ENCODE measurements around the gene TAPBP.

Gene TAPBP

GRCh38 chr6:33312361-33313104 is 1.3 kb downstream of the TAPBP start:
- Histone ChIP-seq H3K36me3 (ENCODE audit: insufficient read depth, low read length) (peaks cover 6% of the 10 kb centered on the region), H3K79me2 (ENCODE audit: control insufficient read depth, insufficient read depth, low read length, unreplicated experiment) (peaks cover 53% of the 10 kb centered on the region), H3K4me1 (ENCODE audit: control insufficient read depth, insufficient read depth, low read length, unreplicated experiment) (peaks cover 15% of the 10 kb centered on the region), H3K27ac (ENCODE audit: low read depth, low read length) (peak overlapping the region; percentile 93), H3K4me3 (ENCODE audit: low read depth, low read length) (peak overlapping the region; percentile 97), H3K27me3 (ENCODE audit: insufficient read depth, low read length) (no peaks in the 10 kb centered on the region), H2AFZ (ENCODE audit: low read length, unreplicated experiment) (no peak overlapping the region)

- Histone ChIP-seq H3K4me1 (ENCODE audit: control insufficient read depth, insufficient read depth, low read length, unreplicated experiment) (no peaks in the 10 kb centered on the region), H3K79me2 (ENCODE audit: control insufficient read depth, insufficient read depth, low read length, unreplicated experiment) (peaks cover 25% of the 10 kb centered on the region), H3K27ac (ENCODE audit: low read depth, low read length) (no peak overlapping the region), H2AFZ (ENCODE audit: low read length, unreplicated experiment) (no peak overlapping the region), H3K27me3 (ENCODE audit: insufficient read depth, low read length) (no peaks in the 10 kb centered on the region), H3K36me3 (ENCODE audit: insufficient read depth, low read length) (peaks cover 9% of the 10 kb centered on the region), H3K4me3 (ENCODE audit: low read depth, low read length) (no peak overlapping the region)
Measured at GRCh38 chr6:33306356-33306755, 7.5 kb downstream of the TAPBP start.

- H3K79me2 ChIP-seq (ENCODE audit: control insufficient read depth, insufficient read depth, low read length, unreplicated experiment), result peaks cover 24% of the 10 kb centered on the region
Measured at GRCh38 chr6:33305052-33305451, 8.8 kb downstream of the TAPBP start.

GRCh38 chr6:33304216-33304615 is 9.7 kb downstream of the TAPBP start:
- peaks cover 9% of the 10 kb centered on the region for H3K36me3 ChIP-seq (ENCODE audit: insufficient read depth, low read length)
- no peak overlapping the region for H2AFZ ChIP-seq (ENCODE audit: low read length, unreplicated experiment)
- no peaks in the 10 kb centered on the region for H3K4me1 ChIP-seq (ENCODE audit: control insufficient read depth, insufficient read depth, low read length, unreplicated experiment)
- H3K79me2 ChIP-seq (ENCODE audit: control insufficient read depth, insufficient read depth, low read length, unreplicated experiment), result peaks cover 22% of the 10 kb centered on the region
- no peak overlapping the region for H3K27ac ChIP-seq (ENCODE audit: low read depth, low read length)
- no peaks in the 10 kb centered on the region for H3K27me3 ChIP-seq (ENCODE audit: insufficient read depth, low read length)
- H3K4me3 ChIP-seq (ENCODE audit: low read depth, low read length), result no peak overlapping the region

More at GRCh38 chr6:33305052-33305451, 8.8 kb downstream of the TAPBP start:
- H3K27ac ChIP-seq (ENCODE audit: low read depth, low read length), result no peak overlapping the region
- peaks cover 9% of the 10 kb centered on the region for H3K36me3 ChIP-seq (ENCODE audit: insufficient read depth, low read length)
- H3K27me3 ChIP-seq (ENCODE audit: insufficient read depth, low read length), result no peaks in the 10 kb centered on the region
- no peak overlapping the region for H2AFZ ChIP-seq (ENCODE audit: low read length, unreplicated experiment)
- no peak overlapping the region for H3K4me3 ChIP-seq (ENCODE audit: low read depth, low read length)
- H3K4me1 ChIP-seq (ENCODE audit: control insufficient read depth, insufficient read depth, low read length, unreplicated experiment), result no peaks in the 10 kb centered on the region

- Histone ChIP-seq H2AFZ (ENCODE audit: low read length, unreplicated experiment) (no peak overlapping the region), H3K79me2 (ENCODE audit: control insufficient read depth, insufficient read depth, low read length, unreplicated experiment) (peaks cover 15% of the 10 kb centered on the region), H3K4me3 (ENCODE audit: low read depth, low read length) (no peak overlapping the region), H3K27ac (ENCODE audit: low read depth, low read length) (no peak overlapping the region), H3K4me1 (ENCODE audit: control insufficient read depth, insufficient read depth, low read length, unreplicated experiment) (peaks cover 4% of the 10 kb centered on the region), H3K36me3 (ENCODE audit: insufficient read depth, low read length) (peaks cover 3% of the 10 kb centered on the region; the same call in 1 of the 2 replicates), H3K27me3 (ENCODE audit: insufficient read depth, low read length) (no peaks in the 10 kb centered on the region)
Measured at GRCh38 chr6:33301877-33302276, 12.0 kb downstream of the TAPBP start.

- H3K4me1 ChIP-seq (ENCODE audit: control insufficient read depth, insufficient read depth, low read length, unreplicated experiment), result peaks cover 6% of the 10 kb centered on the region
- peaks cover 10% of the 10 kb centered on the region for H3K79me2 ChIP-seq (ENCODE audit: control insufficient read depth, insufficient read depth, low read length, unreplicated experiment)
- H2AFZ ChIP-seq (ENCODE audit: low read length, unreplicated experiment), result peak overlapping the region; percentile 30
- no peaks in the 10 kb centered on the region for H3K27me3 ChIP-seq (ENCODE audit: insufficient read depth, low read length)
- H3K36me3 ChIP-seq (ENCODE audit: insufficient read depth, low read length), result no peaks in the 10 kb centered on the region; the same call in 1 of the 2 replicates
- H3K4me3 ChIP-seq (ENCODE audit: low read depth, low read length), result peak overlapping the region; percentile 86
- H3K27ac ChIP-seq (ENCODE audit: low read depth, low read length), result peak overlapping the region; percentile 95
Measured at GRCh38 chr6:33299237-33299944, 14.5 kb downstream of the TAPBP start.

GRCh38 chr6:33298773-33299236 is 15.1 kb downstream of the TAPBP start, which contains the start of gene RGL2:
TSS of gene RGL2 (minus strand) at chr6:33298942. CDS start at chr6:33298610, 332 bp downstream.
- Histone ChIP-seq H3K27ac (ENCODE audit: low read depth, low read length) (peak within 1 kb of the TSS; percentile 95), H3K4me1 (ENCODE audit: control insufficient read depth, insufficient read depth, low read length, unreplicated experiment) (peaks cover 6% of the 10 kb centered on the region), H3K4me3 (ENCODE audit: low read depth, low read length) (peak within 1 kb of the TSS; percentile 86), H3K79me2 (ENCODE audit: control insufficient read depth, insufficient read depth, low read length, unreplicated experiment) (peaks cover 10% of the 10 kb centered on the region), H3K27me3 (ENCODE audit: insufficient read depth, low read length) (no peaks in the 10 kb centered on the region), H2AFZ (ENCODE audit: low read length, unreplicated experiment) (peak within 1 kb of the TSS; percentile 30), H3K36me3 (ENCODE audit: insufficient read depth, low read length) (no peaks in the 10 kb centered on the region; the same call in 1 of the 2 replicates)

GRCh38 chr6:33297956-33298772 is 15.7 kb downstream of the TAPBP start:
- Histone ChIP-seq H3K27me3 (ENCODE audit: insufficient read depth, low read length) (no peaks in the 10 kb centered on the region), H3K27ac (ENCODE audit: low read depth, low read length) (peak overlapping the region; percentile 95), H3K79me2 (ENCODE audit: control insufficient read depth, insufficient read depth, low read length, unreplicated experiment) (peaks cover 10% of the 10 kb centered on the region), H3K4me3 (ENCODE audit: low read depth, low read length) (peak overlapping the region; percentile 86), H3K36me3 (ENCODE audit: insufficient read depth, low read length) (no peaks in the 10 kb centered on the region), H2AFZ (ENCODE audit: low read length, unreplicated experiment) (no peak overlapping the region), H3K4me1 (ENCODE audit: control insufficient read depth, insufficient read depth, low read length, unreplicated experiment) (peaks cover 6% of the 10 kb centered on the region)

GRCh38 chr6:33297406-33297955 is 16.4 kb downstream of the TAPBP start:
- Histone ChIP-seq H3K4me1 (ENCODE audit: control insufficient read depth, insufficient read depth, low read length, unreplicated experiment) (peaks cover 6% of the 10 kb centered on the region), H3K27ac (ENCODE audit: low read depth, low read length) (peak overlapping the region; percentile 70), H3K79me2 (ENCODE audit: control insufficient read depth, insufficient read depth, low read length, unreplicated experiment) (peaks cover 10% of the 10 kb centered on the region), H3K27me3 (ENCODE audit: insufficient read depth, low read length) (no peaks in the 10 kb centered on the region), H3K36me3 (ENCODE audit: insufficient read depth, low read length) (no peaks in the 10 kb centered on the region), H3K4me3 (ENCODE audit: low read depth, low read length) (peak overlapping the region; percentile 86), H2AFZ (ENCODE audit: low read length, unreplicated experiment) (peak overlapping the region; percentile 73)

- Histone ChIP-seq H3K27ac (ENCODE audit: low read depth, low read length) (no peak overlapping the region), H3K36me3 (ENCODE audit: insufficient read depth, low read length) (no peaks in the 10 kb centered on the region), H2AFZ (ENCODE audit: low read length, unreplicated experiment) (no peak overlapping the region), H3K4me1 (ENCODE audit: control insufficient read depth, insufficient read depth, low read length, unreplicated experiment) (peaks cover 6% of the 10 kb centered on the region), H3K4me3 (ENCODE audit: low read depth, low read length) (peak overlapping the region; percentile 86), H3K27me3 (ENCODE audit: insufficient read depth, low read length) (no peaks in the 10 kb centered on the region), H3K79me2 (ENCODE audit: control insufficient read depth, insufficient read depth, low read length, unreplicated experiment) (peaks cover 10% of the 10 kb centered on the region)
Measured at GRCh38 chr6:33296797-33297405, 17.0 kb downstream of the TAPBP start.
